Stimulated activated CD4-positive, alpha-beta T cell treated with anti-CD3 and anti-CD28 coated beads, Interleukin-12 subunit alpha, Interleukin-12 subunit beta, amount 100 ng/mL, for 24 hours (primary cell): ENCODE data around the gene ADPRHL1.

Experiments used
- DNase-seq, 2 experiments: peaks; one replicate each; pipeline ENCODE4 v3.0.0-alpha.2; 2020; ENCODE audit warnings: low read depth in 2 of 2

ADPRHL1 gene

GRCh38 chr13:113452942-113453901 is at the start of gene ADPRHL1:
TSS of gene ADPRHL1 (minus strand) at chr13:113453488. CDS start at chr13:113453437, 51 bp downstream.
- DNase-seq: no peak

GRCh38 chr13:113502686-113503085 is 49.4 kb upstream of the ADPRHL1 start:
- DNase-seq: no peak

GRCh38 chr13:113500530-113501265 is 47.4 kb upstream of the ADPRHL1 start:
- DNase-seq: no peak

GRCh38 chr13:113499936-113500335 is 46.6 kb upstream of the ADPRHL1 start:
- no peak for DNase-seq

- DNase-seq: no peak
Measured at GRCh38 chr13:113498905-113499304, 45.6 kb upstream of the ADPRHL1 start.

- DNase-seq: no peak
Measured at GRCh38 chr13:113497217-113497616, 43.9 kb upstream of the ADPRHL1 start.

GRCh38 chr13:113495494-113496210 is 42.4 kb upstream of the ADPRHL1 start:
- no peak for DNase-seq

- DNase-seq: no peak
Measured at GRCh38 chr13:113493315-113493951, 40.1 kb upstream of the ADPRHL1 start.

GRCh38 chr13:113491982-113492381 is 38.7 kb upstream of the ADPRHL1 start:
- DNase-seq: no peak

- DNase-seq: no peak
Measured at GRCh38 chr13:113491418-113491883, 38.2 kb upstream of the ADPRHL1 start.

GRCh38 chr13:113490496-113491417 is 37.5 kb upstream of the ADPRHL1 start, which contains the start of gene DCUN1D2:
TSS of gene DCUN1D2 (minus strand) at chr13:113490711. CDS start at chr13:113490669, 42 bp downstream.
- peak; percentile 43 to 71 for DNase-seq

GRCh38 chr13:113489549-113490495 is 36.5 kb upstream of the ADPRHL1 start:
- peak; percentile 5 to 16 for DNase-seq

- no peak for DNase-seq
Measured at GRCh38 chr13:113489171-113489548, 35.9 kb upstream of the ADPRHL1 start.

- DNase-seq: no peak
Measured at GRCh38 chr13:113488283-113488682, 35.0 kb upstream of the ADPRHL1 start.

GRCh38 chr13:113486698-113487097 is 33.4 kb upstream of the ADPRHL1 start:
- no peak for DNase-seq

GRCh38 chr13:113485545-113485944 is 32.3 kb upstream of the ADPRHL1 start:
- DNase-seq: no peak

GRCh38 chr13:113483504-113484293 is 30.4 kb upstream of the ADPRHL1 start:
- DNase-seq: no peak

- no peak for DNase-seq
Measured at GRCh38 chr13:113483081-113483480, 29.8 kb upstream of the ADPRHL1 start.
